Measurements from ENCODE around the gene ZSCAN21. TPM values are rescaled to one million over a fixed set of nuclear protein-coding genes. Genes with fewer than 3 reads are reported as not detected.
"Not testable (repeated sequence)": the region's sequence is repeated elsewhere in the genome, so short reads cannot be mapped to it uniquely, and the experiment has no call there.

ZSCAN21 gene
- total RNA-seq = 6.1 TPM
- long read RNA-seq, transcript ZSCAN21-201 (4 exons, 2,005 nt) = major isoform, 5 of 13 reads
- long read RNA-seq, partial matches to known transcripts = 0 of 13 reads
- long read RNA-seq, other reads (novel, unspliced or antisense) = 7 of 13 reads

DNA sequence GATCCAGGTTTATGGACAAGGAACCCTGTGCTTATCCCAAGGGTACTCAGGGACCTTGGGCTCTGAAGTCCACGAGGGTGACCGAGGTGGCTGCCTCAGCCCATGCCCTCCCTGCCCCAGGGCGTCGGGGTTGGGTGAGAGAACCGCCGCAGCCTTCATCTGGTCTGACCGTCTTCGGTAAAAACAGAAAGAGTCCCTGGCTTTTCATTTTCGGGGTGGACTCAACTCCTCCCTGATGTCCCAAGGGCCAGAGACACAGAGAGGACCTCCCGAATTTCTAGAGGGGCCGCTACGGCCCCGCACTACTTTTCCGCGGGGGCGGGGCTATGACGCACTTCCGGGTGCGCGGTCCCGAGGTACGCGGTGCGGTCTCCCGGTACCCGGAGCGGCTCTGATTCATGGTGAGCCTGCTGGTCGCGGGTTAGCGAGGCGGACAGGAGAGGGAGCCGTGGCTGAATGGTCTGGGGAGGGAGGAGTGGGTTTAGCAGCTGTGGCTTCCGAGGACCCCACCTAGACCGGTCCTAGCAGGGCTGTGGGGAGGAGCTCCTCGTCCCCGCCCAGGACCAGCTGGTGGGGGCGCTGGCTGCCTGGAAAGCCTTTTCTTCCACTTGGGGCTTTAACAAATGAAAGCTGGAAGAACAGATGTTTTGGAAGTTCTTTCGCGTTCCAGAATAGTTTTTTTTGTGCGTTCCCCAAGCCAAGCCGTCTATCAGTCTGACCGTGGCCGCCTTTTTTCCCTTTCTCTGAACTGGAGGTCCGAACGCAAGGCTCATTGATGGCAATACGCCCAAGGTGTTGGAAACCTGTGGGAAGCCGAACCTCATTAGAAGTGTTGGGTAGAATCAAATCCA is at the start of gene ZSCAN21:
Gene ZSCAN21, plus strand, starts transcription at position 334 of the 851 bp plus-strand sequence. CDS start 7,233 bp downstream, outside the sequence.
- DNase-seq (ENCODE audit: low spot score) = peak; percentile 93
- intact Hi-C loops (cut with DNase I) = no loop called here

DNA sequence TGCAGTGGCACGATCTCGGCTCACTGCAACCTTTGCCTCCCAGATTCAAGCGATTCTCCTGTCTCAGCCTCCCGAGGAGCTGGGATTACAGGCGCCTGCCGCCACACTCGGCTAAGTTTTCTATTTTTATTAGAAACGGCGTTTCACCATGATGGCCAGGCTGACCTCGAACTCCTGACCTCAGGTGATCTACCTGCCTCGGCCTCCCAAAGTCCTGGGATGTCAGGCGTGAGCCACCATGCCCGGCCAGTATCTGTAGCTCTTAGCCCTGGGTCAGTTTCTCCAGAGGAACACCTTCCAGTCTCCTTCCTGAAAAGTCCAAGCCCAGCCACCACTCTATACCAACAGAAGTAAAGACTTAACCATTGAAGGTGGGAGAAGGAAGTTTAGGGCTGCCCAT is 49.3 kb upstream of the ZSCAN21 start:
- intact Hi-C loops (cut with DNase I) = no loop called here

DNA sequence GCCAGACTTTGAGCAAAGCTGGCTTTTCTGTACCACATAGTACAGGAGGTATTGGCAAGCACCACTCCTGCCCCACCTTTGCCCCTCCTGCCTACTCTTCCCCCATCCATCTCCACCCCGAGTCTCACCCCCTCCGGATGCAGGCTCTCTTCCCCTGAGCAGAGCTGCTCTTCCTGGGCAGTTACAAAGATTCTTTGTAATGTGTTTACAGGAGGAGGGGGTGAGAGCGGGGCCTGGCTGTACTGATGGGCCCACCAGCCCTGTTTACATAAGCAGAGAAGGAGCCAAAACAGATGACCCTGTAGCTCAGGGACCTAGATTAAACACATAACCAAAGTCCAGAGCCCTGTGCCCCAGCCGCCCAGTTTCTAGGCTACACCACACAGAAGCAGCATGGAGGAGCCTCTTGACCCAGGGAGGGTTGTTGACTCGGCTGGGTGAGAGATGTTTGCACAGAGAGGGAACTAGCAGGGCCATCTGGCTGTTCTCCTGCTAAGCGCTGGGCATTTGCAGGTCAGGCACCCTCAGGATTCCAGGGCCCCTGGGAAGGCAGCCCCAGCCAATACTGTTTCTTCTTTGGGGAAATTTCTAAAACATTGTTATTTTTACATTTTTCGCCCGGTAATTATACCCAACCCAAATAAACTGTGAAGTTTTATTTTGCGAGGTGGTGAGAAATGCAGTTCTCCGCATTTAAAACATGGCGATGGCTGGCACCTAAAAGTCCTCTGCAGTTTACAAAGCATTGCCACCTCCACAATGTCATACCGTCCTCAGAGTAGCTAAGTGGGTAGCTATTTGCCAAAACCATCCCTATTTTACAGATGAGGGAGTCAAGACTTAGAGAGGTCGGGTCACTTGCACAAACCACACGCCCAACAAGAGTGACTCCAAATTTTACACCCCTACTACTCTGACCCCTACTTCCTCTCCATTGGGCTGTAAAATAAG is 45.6 kb upstream of the ZSCAN21 start:
- intact Hi-C loops (cut with DNase I) = no loop called here
- no peak for DNase-seq (ENCODE audit: low spot score)

More for the DNA sequence above, 49.3 kb upstream of the ZSCAN21 start:
- DNase-seq (ENCODE audit: low spot score) = no peak

DNA sequence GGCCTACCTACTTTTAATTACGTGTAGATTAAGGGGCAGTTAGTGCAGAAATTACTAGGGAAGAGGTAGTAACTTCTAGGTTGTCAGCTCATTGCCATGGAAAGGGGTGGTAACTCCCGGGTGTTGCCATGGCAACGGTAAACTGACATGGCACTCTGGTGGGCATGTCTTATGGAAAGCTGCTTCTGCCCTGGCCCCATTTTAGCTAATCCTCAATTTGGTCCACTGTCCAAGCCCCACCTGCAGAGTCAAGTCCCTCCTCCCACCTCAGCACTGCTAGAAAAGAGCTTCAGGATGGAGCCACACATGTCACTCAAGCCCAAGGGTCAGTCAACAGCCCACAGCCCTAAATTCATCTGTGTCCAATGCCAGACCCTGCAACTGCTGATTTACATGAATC is 41.7 kb upstream of the ZSCAN21 start:
- no peak for DNase-seq (ENCODE audit: low spot score)
- intact Hi-C loops (cut with DNase I) = no loop called here

DNA sequence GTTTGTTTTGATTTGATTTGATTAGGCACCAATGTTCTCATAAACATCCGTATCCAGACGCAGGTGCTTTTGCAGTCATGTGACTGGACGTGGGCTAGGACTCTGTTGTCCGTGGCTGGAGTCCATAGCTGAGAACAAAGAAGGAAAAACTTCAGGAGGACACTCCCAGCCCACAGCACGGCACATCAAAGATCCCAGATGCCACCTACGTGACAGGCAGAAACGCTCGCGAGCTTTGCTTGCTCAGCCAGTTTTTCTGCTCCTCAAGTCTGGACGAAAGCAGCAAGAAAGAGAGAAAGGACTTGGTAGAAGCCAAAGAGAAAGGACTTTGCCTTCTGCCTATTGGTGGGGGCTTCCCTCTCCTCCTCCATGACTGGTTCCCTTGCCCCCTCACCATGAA is 41.0 kb upstream of the ZSCAN21 start:
- DNase-seq (ENCODE audit: low spot score) = no peak
- intact Hi-C loops (cut with DNase I) = no loop called here

DNA sequence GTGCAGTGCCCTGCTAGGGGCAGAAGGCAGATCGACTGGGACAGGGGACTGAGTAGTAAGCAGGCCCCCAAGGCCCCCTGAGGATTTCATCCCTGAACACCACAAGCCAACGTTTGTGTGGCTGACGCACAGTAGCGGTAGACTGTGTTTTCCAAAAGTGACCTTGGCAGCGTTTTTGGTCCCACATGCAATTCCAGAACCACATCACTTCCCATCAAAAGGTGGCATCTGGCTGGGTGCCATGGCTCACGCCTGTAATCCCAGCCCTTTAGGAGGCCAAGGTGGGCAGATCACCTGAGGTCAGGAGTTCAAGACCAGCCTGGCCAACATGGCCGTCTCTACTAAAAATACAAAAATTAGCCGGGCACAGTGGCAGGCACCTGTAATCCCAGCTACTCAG is 39.6 kb upstream of the ZSCAN21 start:
- DNase-seq (ENCODE audit: low spot score); intact Hi-C loops (cut with DNase I): not testable (repeated sequence)

DNA sequence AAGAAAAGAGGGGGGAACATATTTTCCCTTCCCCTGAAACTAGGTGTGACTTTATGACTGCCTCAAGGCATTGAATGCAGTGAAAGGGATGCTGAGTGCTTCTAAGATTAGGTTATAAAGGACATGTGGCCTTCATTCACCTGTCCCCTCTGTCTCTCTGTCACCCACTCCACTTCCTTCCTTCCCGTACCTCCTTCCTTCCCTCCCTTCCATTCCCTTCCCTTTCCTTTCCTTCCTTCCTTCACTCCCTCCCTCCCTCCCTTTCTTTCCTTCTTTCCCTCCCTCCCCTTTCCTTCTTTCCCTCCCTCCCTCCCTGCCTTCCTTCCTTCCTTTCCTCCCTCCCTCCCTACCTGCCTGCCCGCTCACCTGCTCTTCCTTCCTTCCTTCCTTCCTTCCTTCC is 38.7 kb upstream of the ZSCAN21 start:
- DNase-seq (ENCODE audit: low spot score) = no peak
- intact Hi-C loops (cut with DNase I) = no loop called here

DNA sequence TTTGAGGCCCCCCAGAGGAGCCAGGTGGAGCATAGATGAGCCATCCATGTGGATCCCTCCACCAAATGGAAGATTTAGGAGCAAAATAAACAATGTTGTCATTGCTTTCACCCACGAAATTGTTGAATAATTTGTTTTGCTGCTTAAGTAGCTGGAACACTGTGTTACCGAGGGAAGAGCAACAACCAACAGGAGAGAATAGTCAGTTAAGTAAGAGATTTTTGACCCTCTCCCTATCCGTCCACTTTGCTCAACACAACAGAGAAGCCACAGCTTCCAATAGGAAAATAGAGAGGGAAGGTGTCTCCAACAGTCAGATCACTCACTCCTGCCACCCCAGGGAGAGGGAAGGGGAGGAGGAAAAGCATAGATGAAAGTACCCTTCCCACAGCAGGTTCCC is 38.1 kb upstream of the ZSCAN21 start:
- DNase-seq (ENCODE audit: low spot score) = no peak

DNA sequence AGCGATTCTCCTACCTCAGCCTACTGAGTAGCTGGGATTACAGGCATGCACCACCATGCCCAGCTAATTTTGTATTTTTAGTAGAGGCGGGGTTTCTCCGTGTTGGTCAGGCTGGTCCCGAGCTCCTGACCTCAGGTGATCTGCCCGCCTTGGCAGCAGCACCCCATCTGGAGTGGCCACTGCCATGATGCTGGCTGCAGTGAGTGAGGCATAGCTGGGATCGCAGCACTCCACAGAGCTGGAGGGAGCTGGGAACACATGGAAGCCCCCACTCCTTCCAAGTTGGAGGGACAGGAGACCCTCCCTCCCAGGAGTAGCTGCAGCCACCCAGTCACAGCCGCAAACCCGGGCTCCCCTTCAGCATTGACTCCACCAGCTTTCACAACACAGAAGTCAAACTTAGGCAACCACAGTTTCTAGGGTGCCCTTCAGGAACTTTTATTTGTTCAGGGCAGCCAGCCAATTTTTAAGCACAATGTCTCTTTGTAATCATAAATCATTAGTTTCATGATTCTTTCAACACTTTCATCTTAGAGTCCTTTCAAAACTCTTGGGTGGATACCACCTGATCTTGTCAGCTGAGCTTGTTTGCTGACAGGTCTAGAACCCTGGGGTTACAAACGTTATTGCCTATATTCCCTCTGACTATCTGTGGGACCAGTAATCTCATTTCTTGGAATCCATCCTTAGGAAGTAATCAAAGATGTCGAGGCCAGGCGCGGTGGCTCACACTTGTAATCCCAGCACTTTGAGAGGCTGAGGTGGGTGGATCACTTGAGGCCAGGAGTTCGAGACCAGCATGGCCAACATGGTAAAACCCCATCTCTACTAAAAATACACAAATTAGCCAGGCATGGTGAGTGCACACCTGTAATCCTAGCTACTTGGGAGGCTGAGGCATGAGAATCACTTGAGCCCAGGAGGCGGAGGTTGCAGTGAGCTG is 36.9 kb upstream of the ZSCAN21 start:
- not testable (repeated sequence) for DNase-seq (ENCODE audit: low spot score)
- intact Hi-C loops (cut with DNase I) = loop anchor here (2.0 kb wide), 1 partner anchor 14 kb away; no protein-coding TSS in a partner anchor

More for the DNA sequence above, 38.1 kb upstream of the ZSCAN21 start:
- intact Hi-C loops (cut with DNase I) = no loop called here

DNA sequence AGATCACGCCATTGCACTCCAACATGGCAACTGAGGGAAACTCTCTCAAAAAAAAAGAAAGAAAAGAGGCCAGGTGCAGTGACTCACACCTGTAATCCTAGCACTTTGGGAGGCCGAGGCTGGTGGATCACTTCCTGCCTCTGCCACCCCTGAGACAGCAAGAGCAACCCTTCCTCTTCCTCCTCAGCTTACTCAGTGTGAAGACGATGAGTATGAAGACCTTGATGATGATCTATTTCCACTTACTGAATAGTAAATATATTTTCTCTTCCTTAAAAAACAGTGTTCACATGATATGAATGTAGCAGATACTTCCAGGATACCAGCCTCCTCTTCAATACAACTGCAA is 36.3 kb upstream of the ZSCAN21 start:
- no peak for DNase-seq (ENCODE audit: low spot score)
- intact Hi-C loops (cut with DNase I) = loop anchor here (2.0 kb wide), 1 partner anchor 15 kb away; no protein-coding TSS in a partner anchor

DNA sequence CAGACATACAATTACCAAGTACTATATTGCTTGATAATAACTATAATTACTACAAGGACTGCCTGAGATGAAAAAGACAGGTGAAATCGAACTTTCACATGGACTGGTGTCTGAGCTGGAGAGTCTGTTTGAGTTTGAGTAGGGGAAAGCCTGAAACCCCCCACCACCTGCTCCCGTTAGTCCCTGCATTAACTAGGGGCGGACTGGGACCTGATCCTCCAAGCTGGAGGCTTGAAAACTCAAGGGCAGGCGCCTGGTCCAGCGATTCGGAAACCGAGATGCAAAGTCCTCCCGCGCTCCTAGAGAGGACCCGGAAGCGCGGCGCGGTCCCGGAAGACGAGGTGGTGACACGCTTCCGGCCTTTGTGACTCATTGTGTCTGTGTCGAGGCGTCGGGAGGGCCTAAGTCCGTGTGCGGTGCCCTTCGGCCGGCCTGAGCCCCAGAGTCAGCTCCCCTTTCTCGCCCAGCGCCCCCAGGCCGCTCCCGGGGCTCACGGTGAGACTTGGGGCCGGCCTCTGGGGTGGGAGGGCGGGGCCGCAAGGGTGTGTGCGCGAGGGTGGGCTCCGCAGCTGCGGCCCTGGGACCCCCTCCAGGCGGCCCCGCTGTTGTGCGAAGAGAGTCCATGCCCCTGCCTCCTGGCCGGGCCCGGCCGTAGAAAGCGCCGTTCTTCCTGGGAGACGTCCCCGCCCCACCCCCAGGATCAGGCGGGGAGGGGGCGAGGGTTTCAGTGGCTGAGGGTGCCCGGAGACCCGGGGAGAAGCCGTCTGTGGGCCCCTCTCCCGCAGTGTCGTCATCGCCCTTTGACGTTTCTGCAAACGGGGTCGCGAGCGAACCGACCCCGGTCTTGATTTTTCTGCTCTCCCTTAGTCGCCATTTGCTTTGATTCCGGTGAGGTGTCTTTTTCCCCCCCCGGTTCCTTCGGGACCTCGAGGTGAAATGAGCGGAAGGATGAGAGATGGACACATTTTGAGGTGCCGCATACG is 34.1 kb upstream of the ZSCAN21 start, which contains the start of gene ZKSCAN1:
Gene ZKSCAN1, plus strand, starts transcription at position 365 of the 983 bp plus-strand sequence. CDS start 7,911 bp downstream, outside the sequence.
- peak; percentile 95 for DNase-seq (ENCODE audit: low spot score)
- intact Hi-C loops (cut with DNase I) = no loop called here

DNA sequence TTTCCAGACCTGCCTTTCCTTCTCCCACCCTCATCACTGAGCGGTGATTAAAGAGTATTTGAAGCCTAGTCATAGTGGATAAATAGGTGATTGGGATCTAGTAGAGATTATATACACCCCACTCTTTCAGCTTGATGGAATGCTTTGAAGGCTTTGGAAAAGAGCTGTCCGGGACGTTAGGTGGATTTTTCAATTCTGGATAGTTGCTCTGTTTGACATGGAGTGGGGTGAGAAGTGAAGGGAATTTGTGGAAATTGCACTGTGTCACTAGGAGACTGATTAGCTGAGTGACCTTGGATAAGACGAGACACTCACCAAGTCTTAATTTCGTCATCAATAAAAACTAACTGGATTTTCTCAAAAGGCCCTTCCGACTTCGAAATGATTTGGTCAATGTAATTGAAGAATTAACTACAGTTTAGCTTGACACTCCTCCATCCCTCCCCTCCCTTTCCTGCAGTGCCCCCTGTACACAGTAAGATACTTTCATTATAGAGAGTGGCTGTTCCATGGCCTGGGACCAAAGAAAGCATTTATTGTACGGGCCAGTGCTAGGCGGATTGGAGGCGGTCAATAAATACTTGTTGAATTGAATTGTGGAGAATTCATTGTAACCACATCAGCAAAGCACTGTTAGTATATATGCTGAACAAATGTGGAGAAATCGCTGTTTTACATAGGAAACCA is 33.2 kb upstream of the ZSCAN21 start:
- intact Hi-C loops (cut with DNase I) = no loop called here
- no peak for DNase-seq (ENCODE audit: low spot score)

DNA sequence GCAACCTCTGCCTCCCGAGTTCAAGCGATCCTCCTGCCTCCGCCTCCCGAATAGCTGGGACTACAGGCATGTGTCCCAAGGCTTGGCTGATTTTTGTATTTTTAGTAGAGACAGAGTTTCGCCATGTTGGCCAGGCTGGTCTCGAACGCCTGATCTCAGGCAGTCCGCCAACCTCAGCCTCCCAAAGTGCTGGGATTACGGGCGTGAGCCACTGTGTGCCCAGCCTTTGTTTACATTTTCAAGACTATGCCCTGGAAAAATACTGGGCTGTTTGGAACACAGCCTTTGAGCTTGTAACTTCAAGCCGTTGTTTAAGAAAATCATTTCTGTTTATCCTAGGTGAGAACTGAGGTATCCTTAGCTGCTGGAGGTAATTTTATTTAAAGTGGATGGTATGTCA is 32.3 kb upstream of the ZSCAN21 start:
- no peak for DNase-seq (ENCODE audit: low spot score)
- intact Hi-C loops (cut with DNase I) = no loop called here

DNA sequence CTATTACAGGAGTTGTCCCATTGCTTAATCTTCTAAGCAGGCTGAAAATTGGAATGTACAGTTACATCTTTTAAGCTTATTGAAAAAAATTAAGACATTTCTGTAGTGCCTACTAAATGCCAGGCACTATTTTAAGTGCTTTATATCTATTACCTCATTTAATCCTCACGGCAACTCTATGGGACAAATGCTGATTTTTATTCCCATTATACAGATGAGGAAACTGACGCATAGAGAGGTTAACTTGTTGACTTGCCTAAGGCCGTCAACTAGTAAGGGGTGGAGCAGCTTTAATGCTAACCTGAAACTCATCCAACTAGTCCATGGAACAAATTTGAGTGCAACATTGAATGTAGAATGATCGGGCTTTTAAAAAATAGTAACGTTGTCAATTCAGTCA is 31.7 kb upstream of the ZSCAN21 start:
- DNase-seq (ENCODE audit: low spot score) = no peak
- intact Hi-C loops (cut with DNase I) = no loop called here

DNA sequence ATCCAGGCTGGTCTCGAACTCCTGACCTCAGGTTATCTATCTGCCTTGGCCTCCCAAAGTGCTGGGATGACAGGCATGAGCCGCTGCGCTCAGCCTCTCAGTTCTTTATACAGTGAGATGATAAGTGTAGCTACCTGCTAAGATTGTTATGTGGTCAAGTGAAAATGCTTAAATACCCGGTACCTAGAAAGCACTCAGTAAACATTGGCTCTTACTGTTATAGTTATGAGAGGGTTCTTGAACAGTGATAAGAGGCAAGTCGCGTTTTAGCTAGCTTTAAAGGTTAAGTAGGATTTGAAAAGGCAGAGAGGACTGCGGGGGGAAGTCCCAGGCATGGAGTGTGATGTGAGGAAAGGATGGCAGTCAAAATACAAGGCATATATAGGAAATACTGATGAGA is 29.7 kb upstream of the ZSCAN21 start:
- intact Hi-C loops (cut with DNase I) = no loop called here

DNA sequence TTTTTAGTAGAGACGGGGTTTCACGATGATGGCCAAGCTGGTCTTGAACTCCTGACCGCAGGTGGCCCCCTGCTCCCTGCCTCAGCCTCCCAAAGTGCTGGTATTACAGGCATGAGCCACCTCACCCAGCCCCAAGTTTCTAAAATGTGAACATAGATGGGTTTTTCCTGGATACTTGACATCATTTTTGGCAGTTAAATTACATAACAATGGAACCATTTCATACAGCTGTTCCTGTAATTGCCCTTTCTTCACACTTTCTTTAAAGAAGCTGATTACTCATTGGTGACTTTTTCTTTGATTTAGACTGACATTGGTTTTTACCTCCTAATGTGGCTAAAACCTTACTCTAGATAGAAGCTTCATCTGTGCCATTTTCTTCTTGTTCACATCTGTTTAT is 28.3 kb upstream of the ZSCAN21 start:
- intact Hi-C loops (cut with DNase I) = no loop called here
- no peak for DNase-seq (ENCODE audit: low spot score)

More for the DNA sequence above, 29.7 kb upstream of the ZSCAN21 start:
- no peak for DNase-seq (ENCODE audit: low spot score)

DNA sequence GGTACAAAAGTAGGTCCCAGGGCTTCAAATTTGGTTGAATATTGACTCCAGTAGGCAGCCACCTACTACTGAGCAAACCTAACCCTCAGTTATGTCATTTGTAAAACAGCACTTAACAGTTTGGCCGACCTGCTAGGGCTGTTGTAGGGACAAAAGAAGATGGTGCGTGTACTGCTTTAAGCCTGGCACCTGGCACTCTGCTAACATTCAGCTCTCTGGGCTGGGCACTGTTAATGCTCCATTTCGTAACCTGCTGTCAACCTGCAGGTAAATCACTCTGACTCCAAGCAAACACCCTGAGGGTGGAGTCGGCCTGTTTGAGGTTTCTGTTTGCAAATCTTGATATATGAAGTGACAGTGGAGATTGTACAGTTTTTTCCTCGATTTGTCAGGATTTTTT is 27.0 kb upstream of the ZSCAN21 start:
- intact Hi-C loops (cut with DNase I) = no loop called here
- DNase-seq (ENCODE audit: low spot score) = no peak
